PC-3 (cell line): ENCODE measurements around the gene GTF3C5.
"Not testable (repeated sequence)": the region's sequence is repeated elsewhere in the genome, so short reads cannot be mapped to it uniquely, and the experiment has no call there.

Source experiments
- CTCF ChIP-seq: fragments of 300-600 bp; sonication (generic); conservative IDR thresholded peaks from 2 replicates; pipeline ENCODE4 v1.5.1; 2017; ENCODE audit warnings: antibody characterized with exemption, low read depth, mild to moderate bottlenecking, low read length
- EZH2 ChIP-seq: fragments of 300-600 bp; sonication (generic); IDR thresholded peaks from one replicate; pipeline ENCODE4 v1.6.1; 2017; ENCODE audit warnings: antibody characterized with exemption, mild to moderate bottlenecking, low read length; ENCODE audit not compliant: unreplicated experiment
- EZH2phosphoT487 ChIP-seq: fragments of 300-600 bp; sonication (generic); IDR thresholded peaks from 2 replicates; pipeline ENCODE4 v1.6.1; 2018; ENCODE audit warnings: mild to moderate bottlenecking, antibody characterized with exemption, low read length, borderline replicate concordance

GRCh38 chr9:133094351-133094750 lies 63.6 kb downstream of the GTF3C5 start:
- TF ChIP-seq CTCF, EZH2, EZH2phosphoT487: not testable (repeated sequence)
